Activated CD8-positive, alpha-beta memory T cell treated with anti-CD3 and anti-CD28 coated beads, Interleukin-2, amount 50 U/mL, for 1 hour (primary cell): Measurements from ENCODE around the gene GMPR2.

Experiments
- DNase-seq: peaks from one replicate; pipeline ENCODE4 v3.0.0-alpha.2; 2020; ENCODE audit errors: extremely low read depth

GMPR2 gene

DNA sequence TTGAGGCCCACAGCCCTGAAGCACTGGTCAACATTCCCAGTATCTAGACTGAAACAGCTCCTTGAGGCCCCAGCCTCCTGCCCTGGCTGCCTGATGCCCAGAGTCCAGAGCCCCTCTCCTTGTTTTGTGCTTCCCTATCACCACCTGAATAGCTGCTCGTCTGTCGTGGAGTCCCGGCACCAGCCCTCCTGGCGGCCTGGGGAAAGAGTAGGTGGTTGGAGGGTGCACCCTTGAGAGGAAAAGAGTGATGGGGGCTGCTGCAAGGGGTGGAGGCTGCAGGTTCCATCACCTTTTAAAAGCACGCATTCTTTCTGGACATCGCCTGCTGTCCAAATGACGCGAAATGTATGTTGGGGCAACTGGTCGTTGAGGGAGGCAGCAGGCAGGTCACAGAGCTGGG, 35.5 kb downstream of the GMPR2 start:
- DNase-seq: no peak

DNA sequence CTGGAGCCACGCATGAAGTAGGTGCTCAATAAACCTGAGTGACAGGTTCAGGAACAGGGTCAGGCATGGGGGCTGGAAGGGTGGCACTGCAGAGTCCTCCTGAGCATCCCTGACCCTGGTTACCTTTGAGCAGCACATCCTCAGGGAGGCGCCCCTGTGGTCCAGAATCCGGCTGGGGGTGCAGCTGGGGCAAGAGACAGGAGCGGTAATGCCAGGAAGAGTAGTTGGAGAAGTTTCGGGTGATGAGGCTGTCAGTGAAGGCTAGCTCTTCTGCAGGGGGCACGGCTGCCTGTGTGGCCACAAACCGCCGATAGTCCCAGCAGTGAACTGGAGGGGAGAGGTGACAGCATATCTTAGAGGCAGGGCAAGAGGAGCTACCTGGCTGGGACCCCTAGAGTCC, 36.6 kb downstream of the GMPR2 start:
- no peak for DNase-seq

DNA sequence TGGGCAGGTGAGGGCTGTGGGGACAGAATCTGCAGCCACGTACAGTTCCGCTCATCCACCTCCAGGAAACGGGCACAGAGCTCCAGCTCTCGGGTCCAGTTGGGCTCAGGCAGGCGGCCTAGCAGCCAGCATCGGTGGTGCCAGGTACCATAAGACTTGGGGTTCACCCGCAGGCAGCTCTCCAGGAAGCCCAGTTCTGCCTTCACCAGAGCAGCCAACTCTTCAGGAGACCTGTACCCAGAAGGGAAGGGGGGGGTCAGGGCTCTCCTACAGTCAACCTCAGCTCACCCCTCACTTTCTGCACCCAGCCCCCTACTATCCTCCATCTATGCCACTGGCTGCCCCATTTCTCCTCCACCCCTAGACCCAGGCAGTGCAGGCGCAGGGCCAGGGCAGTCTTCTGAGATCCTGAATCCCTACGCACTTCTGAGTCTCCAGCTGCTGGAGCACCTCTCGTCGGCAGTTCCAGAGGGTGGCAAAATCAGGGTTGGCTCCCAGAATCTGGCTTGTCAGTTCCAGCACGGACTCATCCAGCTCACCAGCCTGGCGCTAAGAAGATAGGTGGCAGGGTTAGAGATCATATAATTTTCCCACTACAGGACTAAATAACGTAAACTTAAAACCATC, 37.3 kb downstream of the GMPR2 start:
- DNase-seq: no peak

DNA sequence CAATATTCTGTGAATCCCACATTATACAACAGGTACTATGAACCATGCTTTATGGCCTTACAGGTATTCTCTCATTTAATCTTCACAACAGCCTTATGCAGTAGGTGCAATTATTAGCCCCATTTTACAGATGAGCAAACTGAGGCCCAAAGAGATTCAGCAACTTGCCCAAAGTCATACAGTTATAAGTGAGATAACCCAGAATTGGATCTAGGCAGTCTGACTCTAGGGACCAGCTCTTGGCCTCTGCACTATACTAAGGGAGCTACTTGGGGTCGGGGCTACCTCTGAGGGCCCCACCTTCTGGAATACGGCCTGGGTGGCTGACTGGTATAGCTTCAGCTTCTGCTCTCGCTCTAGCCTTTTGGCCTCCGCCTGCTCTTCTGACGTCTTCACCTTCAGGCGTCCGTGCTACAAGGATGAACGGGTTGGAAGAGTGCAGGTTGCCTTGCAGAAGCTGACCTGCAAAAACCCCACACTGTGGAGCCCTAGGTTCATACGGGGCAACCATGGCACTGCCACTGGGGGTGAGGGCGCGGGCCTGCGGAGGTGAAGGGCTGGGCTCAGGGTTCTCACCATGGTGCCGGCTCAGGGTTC, 37.9 kb downstream of the GMPR2 start:
- no peak for DNase-seq

DNA sequence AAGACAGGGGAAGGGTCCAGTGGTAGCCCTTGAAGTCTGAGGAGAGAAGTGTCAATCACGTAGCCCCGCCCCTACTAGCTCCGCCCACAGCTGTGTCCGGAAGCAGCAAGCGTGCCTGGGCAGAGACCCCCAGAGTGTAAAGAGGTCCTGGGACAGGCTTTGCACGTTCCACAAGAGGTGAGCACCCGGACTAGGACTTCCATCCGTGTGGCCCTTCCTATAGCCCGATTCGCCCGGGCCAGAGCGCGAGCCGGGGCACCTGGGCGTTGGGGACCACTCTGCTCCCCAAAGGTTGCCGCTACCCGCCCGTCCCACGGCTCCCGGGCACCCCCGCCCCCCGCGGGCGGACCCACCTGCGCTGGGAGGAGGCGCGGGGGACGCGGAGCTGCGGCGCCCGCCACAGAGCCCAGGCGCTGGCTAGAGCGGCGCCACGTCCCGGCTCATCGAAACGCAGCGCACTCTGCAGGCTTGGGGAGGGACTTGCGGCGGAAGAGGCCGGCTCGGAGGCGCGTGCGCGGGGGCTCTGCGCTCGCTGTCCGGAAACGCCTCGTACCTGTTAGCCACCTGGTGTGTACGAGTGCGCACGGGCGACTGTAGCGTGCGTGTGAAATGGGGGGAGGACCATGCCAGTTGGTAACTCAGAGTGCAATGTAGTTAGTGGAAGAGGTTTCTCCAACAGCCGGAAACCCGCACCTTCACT, 38.6 kb downstream of the GMPR2 start, which contains the start of gene RABGGTA:
Gene RABGGTA, minus strand, starts transcription at position 464 of the 700 bp plus-strand sequence. CDS start 482 bp downstream, outside the sequence.
- DNase-seq: peak; percentile 84

DNA sequence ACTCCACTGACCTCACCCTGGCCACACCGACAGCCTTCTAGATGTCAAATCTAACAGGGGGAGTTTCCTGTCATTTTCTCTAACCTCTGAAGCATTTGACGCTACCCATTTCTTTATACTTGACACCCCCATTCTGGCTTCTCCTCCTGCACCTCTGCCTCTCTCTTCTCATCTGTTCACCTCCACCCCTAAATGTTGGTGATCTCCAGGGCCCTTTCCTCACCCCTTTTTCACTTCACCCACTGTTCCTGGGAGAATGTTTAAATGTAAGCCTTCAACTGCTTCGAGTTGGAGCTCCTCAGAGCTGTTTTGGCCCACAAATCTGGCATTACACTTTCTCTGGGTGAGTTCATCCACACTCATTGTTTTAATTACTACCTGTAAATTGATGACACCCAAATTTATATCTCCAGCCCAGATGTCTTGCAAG, 39.1 kb downstream of the GMPR2 start:
- no peak for DNase-seq

DNA sequence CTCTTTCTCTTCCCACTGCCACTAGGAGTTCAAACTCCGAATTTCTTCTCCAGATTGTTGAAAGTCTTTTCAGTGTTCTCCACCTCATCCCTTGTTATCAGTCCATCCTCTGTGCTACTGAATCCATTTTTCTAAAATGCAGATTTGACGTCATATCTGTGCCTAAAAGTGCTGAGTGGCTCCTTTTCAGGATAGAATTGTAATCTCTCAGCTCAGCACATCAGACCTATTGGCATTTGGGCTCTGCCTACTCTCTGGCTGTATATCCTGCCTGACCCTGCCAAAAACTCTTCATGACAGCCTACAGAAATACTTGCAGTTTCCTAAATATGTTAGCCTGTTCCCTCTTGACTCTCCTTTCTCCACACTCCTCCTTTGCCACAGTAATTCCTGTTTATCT, 39.7 kb downstream of the GMPR2 start:
- DNase-seq: no peak

DNA sequence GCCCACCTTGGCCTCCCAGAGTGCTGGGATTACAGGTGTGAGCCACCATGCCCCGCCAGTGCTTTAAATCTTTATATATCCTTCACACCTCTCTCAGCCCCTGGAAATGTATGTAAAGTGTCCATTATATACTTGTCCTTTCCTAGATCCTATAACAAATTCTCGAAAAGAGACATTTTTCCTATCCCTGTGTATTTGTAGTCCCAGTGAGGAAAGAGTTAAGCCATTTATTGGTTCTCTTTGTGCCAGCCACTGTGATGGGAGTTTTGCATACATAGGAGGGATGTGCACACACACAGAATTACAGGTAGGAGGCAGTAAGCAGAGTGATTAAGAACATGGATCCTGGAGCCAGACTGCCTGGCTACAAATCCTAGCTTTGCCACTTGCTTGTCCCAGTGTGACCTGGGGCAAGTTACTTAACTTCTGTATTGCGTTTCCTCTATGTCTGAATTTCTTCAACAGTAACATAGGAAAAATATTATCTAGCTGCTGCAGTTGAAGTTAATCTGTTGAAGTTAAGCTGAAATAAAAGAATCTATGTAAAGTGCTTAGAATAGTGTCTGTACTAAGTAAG, 40.8 kb downstream of the GMPR2 start:
- DNase-seq: no peak

DNA sequence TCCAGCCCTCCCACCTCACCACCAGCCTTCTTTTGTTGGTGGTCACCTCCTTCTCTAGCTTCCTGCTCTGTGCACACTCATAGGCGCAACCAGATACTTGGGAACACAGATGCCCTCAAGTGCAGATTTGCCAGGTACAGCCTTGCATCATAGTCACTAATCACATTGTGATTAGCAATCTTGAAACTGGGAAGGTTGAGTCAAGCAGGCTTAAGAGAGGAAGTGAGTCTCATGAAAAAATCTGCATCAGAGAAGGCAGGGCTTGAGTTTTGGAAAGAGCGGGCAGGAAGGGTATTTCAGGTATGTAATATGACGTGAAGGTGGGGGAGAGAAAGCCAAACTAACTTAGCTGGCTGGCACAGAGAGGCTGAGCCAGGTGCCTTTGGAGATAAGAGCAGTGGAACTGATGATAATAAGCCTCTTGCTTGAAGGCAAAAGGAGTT, 41.4 kb downstream of the GMPR2 start:
- no peak for DNase-seq

DNA sequence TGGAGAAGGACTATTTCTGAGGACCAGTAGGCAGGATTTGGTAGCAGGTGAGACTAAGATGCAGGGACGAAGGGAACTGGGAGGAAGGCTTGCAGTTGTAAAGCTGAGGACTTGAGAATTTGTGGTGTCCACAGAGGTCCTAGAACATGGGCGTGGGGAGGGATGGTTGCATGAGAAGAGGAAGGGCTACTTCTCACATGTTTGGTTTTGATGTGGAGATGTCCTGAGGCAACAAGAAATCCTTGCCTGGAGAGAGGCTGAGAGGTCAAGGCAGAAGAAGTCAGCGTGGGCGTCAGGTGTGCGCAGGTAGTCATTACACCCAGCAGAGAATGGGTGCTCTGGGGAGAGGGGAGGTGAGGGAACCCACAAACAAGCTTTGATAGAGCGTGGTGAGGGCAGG, 44.3 kb downstream of the GMPR2 start:
- DNase-seq: no peak

DNA sequence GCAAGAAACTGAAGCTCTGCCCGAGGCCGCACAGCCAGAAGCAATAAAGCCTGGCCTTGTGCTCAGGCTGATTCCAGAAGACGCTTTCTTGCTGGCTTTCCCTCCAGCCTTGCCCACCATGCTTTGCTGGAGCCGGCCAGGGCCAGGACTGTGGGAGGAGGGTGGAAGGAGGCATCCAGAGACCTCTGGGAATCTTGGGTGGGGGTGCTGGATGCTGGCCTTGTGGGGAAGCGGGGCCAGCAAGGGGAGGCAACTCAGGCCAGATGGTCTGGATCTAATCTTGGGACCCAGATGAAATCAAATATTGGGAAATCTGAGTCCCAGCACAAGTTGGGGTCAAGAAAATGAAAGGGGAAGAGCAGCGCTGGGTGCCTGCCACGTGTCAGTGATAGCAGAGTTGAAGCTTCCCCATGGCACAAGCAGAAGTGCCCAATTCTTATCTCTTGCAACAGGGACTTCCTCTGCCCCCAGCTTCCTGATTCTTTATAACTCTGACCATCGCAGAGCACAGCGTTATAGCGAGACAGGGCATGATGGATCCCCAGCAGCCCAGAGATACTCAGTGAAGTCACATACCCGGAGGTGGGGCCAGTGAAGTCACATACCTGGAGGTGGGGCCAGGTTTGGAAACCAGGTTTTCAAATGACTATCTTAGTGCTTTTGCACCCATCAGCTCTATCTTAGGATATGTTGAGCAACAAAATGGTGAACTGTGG, 45.0 kb downstream of the GMPR2 start:
- DNase-seq: no peak

DNA sequence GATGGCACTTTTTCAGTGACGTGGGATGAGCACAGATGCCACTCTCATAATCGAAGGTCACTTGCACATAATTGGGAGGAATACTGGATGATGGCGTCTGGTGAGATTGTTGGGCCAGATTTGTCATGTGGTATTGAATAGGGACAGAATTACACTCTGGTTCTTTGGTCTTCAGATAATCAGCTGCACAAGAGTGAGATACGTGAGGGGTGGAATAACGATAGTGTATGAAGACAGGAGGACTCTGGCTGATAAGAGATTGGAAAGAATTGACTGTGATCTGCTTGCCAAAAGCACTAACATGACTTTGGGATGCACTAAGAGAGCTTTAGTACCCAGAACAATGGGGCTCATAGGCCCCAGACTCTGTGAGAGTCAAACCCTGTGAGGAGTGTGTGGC, 45.7 kb downstream of the GMPR2 start:
- no peak for DNase-seq

DNA sequence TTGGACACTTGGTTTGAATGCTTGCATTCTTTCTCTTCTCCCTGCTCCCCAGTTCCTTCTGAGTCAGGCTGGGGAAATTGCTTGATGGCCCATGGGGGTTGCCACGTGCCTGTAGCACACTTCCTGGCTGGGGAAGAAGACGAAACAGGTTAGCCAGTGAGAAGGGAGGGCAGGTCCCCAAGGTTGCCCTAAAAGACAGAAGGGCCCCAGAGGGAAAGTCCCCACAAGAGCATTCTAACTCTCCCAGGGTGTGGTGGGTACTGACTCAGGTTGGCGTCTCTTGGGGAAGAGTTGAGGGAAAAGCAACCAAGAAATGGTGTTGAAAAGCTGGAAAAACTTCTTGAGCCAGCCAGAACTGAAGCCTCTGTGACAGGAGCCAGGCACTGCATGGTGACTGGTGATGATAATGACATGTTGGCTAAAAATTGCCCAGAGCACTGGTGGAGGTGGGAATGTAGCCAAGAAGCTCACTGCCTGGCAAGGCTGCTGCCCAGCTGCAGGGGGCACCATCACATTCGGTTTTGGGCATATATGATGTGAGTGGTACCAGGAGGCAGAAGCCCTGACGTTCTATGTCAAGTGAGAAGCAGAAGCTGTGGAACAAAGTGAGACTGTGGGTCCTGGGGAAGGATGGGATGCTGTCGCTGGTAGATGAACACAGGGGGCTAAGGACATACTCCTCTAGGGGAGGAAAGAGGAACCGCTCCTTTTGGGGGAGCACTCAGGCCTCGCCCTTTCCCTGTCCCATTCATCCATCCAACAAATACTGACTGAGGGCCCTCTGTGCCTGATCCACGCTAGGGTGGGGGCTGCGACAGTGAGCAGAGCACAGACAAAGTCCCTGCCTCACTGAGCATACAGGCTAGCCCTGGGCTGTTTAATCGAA, 46.8 kb downstream of the GMPR2 start:
- no peak for DNase-seq

DNA sequence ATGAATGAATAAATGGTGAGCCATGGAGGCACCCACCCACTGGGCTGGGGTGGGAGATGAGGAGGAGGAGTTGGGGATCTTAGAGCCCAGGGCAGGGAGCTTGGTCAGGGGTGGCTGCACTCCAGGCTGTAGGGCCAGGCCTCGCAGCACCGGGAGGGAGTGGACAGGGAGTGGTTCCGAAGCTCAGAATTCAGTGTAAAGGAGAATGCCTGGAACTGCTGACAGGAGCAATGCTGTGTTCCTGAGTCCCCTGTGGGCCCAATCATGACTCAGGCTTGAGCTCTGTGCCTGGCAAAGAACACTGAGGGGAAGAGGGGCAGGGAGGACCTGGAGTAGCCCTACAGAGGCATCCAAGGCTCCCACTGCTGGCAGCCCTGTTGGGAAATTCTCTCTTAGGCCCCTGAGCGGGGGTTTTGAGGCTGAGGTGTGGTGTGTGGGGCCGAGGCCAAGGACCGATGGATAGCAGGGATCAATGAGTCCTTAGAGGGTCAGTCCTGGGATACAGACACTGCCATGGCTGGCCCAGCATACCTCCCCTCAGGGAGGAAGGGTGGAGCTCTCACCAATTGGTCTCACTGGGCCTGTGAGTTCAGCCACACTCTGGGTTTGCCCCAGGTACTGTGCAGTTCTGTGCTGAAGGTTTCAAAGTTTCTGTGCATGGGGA, 48.2 kb downstream of the GMPR2 start:
- DNase-seq: no peak

DNA sequence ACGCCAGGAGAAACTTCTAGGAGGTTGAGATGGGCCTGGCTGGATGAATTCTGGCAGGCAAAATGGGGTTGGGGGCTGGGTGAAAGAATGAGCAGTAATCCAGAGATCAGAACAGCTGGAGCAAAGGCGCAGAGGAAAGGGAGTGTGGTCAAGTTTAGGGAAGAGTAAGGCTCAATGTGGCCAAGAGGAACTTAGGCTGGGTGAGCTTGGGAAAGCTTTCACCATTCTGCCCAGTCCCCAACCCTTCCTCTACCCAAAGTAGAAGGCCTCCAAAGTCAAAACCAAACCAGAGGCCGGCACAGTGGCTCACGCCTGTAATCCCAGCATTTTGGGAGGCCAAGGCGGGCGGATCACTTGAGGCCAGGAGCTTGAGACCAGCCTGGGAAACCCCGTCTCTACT, 48.9 kb downstream of the GMPR2 start:
- no peak for DNase-seq

DNA sequence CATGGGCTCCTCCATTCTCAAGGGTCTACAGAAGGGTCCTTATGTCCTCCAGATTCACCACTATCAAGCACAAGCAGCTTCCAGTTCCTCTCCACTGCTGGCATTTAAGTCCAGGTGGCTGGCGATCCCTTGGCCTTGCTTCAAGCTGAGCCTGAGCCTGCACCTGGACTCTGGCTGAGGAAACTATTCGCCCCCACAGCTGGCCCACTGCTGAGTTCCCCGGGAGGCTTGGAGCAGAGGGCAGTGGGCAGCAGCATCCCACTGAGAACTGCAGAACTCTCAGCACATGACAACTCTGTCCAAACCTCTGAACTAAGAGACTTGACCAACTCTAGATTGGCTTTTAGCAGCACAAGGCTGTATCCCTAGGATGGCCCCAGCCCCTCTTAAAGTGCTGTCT, 50.0 kb downstream of the GMPR2 start:
- DNase-seq: no peak

DNA sequence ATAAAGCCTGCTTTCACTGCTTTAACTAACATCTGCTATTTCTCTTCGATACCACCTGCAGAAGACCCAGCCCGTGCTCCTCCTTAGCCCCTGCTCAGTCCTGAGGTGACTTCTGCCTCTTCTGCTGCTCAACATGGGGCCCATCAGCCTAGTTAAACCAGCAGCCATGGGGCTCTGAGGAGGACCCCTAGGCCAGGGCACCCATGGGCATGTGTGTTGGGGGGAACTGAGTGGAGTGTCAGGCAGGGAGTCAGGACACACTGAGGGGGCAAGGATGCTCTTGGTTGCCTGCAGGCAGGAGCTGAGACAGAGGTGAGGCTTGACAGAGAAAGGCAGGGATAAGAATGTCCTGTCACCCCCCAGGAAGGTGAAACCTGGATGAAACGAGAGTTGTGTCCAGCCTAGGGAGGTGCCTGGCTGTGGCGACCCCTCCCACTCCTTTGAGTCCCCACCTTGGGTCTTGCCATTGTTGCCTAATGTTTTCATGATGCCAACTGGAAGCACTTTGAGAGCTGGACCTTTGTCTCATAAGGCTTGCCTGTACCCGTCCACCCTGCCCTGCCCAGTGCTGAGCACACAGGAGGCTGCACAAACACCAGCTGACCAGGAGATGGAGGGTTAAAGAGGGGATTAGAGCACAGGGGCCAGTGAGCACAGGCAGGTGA, 51.2 kb downstream of the GMPR2 start:
- DNase-seq: no peak

DNA sequence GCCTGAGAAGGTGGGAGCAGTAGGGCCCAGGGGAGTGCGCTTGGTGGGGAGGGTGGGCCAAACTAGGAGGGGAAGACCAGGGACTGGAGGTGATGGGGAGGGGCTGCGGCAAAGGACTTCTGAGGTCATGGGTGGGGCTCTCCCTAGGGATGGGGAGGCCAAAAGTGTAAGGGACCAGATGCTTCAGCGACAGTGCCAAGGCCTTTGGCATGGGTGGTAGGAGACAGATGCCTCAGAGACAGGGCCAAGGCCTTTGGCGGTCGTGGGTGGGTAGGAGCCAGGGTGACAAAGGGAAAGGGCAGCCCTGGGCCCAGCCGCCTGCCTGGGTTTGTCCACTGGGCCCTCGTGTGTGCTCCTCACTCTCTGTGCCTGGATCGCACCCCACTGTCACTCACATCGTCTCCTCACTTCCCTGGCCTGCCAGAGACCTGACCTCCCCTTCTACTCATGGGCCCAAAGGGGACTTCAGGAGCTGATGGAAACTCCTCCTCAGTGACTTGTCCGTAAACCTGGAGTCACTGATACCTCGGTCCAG, 51.8 kb downstream of the GMPR2 start:
- no peak for DNase-seq

DNA sequence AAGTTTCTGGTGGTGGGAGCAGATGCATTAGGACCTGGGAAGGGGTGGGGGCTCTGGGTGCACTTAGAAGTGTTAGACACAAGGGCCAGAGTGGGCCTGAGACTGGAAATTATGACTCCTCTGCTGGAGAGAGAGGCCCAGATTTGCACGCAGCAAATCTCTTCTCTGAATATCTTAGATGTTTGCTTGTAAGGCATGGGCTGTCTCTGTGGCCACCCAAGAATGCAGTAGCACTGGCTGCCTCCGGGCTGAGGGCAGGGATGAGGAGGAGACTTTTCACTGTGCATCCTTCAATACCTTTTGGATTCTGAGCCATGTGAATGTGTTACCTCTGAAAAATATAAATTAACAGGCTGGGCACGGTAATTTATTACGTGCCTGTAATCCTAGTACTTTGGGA, 52.6 kb downstream of the GMPR2 start:
- DNase-seq: no peak

DNA sequence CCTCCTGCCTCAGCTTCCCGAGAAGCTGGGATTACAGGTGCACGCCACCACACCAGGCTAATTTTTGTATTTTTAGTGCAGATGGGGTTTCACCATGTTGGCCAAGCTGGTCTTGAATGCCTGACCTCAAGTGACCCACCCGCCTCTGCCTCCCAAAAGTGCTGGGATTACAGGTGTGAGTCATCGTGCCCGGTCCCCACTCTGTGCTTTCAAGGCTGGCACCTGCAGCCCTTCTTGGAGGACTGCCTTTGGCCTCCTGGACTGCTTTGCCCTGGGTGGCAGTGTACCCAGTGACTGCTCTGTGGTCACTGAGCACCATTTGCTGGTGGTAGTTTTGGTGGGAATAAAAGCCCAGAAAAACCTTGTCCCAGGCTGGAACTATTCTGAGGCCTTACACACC, 54.3 kb downstream of the GMPR2 start:
- DNase-seq: no peak
